Neuron (in vitro differentiated cells): ENCODE data around the gene ASXL1.

Experiments used
- H2AFZ ChIP-seq: one replicate; pipeline ENCODE4 v1.6.1; 2013; ENCODE audit warnings: low read depth, mild to moderate bottlenecking, inconsistent platforms, low read length, moderate library complexity
- H3K27me3 ChIP-seq: one replicate; pipeline ENCODE4 v1.6.1; 2013; ENCODE audit warnings: low read length; ENCODE audit not compliant: insufficient read depth
- H3K36me3 ChIP-seq: one replicate; pipeline ENCODE4 v1.6.1; 2013; ENCODE audit warnings: low read length; ENCODE audit not compliant: insufficient read depth
- H3K4me1 ChIP-seq: one replicate; pipeline ENCODE4 v1.6.1; 2013; ENCODE audit warnings: low read length; ENCODE audit not compliant: insufficient read depth
- H3K4me3 ChIP-seq: 2 replicates; pipeline ENCODE4 v1.5.1; 2013; ENCODE audit warnings: mild to moderate bottlenecking, low read length, moderate library complexity
- H3K9me3 ChIP-seq: one replicate; pipeline ENCODE4 v1.6.1; 2013; ENCODE audit warnings: low read length

ASXL1 gene

GRCh38 chr20:32411955-32412706 lies 54.0 kb downstream of the ASXL1 start:
- Histone ChIP-seq H2AFZ (no peak overlapping the region), H3K4me1 (no peaks in the 10 kb centered on the region), H3K27me3 (no peaks in the 10 kb centered on the region), H3K36me3 (peaks cover 17% of the 10 kb centered on the region), H3K9me3 (no peaks in the 10 kb centered on the region), H3K4me3 (no peak overlapping the region)

- Histone ChIP-seq H3K36me3 (peaks cover 7% of the 10 kb centered on the region), H3K4me1 (no peaks in the 10 kb centered on the region), H3K4me3 (no peak overlapping the region), H3K9me3 (no peaks in the 10 kb centered on the region), H3K27me3 (no peaks in the 10 kb centered on the region), H2AFZ (no peak overlapping the region)
Measured at GRCh38 chr20:32415494-32415893, 57.4 kb downstream of the ASXL1 start.

GRCh38 chr20:32416206-32416605 lies 58.1 kb downstream of the ASXL1 start:
- H3K4me3 ChIP-seq: no peak overlapping the region
- no peaks in the 10 kb centered on the region for H3K27me3 ChIP-seq
- H3K36me3 ChIP-seq: peaks cover 6% of the 10 kb centered on the region
- H3K9me3 ChIP-seq: no peaks in the 10 kb centered on the region
- no peak overlapping the region for H2AFZ ChIP-seq
- H3K4me1 ChIP-seq: no peaks in the 10 kb centered on the region

- Histone ChIP-seq H3K4me3 (no peak overlapping the region), H3K9me3 (no peaks in the 10 kb centered on the region)
Measured at GRCh38 chr20:32418376-32418775, 60.2 kb downstream of the ASXL1 start.

GRCh38 chr20:32421290-32421689 lies 63.2 kb downstream of the ASXL1 start:
- Histone ChIP-seq H3K27me3 (no peaks in the 10 kb centered on the region), H3K4me1 (no peaks in the 10 kb centered on the region), H3K9me3 (no peaks in the 10 kb centered on the region), H2AFZ (no peak overlapping the region), H3K4me3 (no peak overlapping the region), H3K36me3 (no peaks in the 10 kb centered on the region)

More at GRCh38 chr20:32418376-32418775, 60.2 kb downstream of the ASXL1 start:
- Histone ChIP-seq H3K4me1 (no peaks in the 10 kb centered on the region), H3K36me3 (no peaks in the 10 kb centered on the region), H3K27me3 (no peaks in the 10 kb centered on the region), H2AFZ (no peak overlapping the region)

GRCh38 chr20:32427996-32428395 lies 69.9 kb downstream of the ASXL1 start:
- H2AFZ ChIP-seq: no peak overlapping the region
- H3K9me3 ChIP-seq: no peaks in the 10 kb centered on the region
- no peak overlapping the region for H3K4me3 ChIP-seq
- no peaks in the 10 kb centered on the region for H3K27me3 ChIP-seq
- peaks cover 56% of the 10 kb centered on the region for H3K36me3 ChIP-seq
- no peaks in the 10 kb centered on the region for H3K4me1 ChIP-seq

- no peak overlapping the region for H2AFZ ChIP-seq
- H3K9me3 ChIP-seq: no peaks in the 10 kb centered on the region
- peaks cover 69% of the 10 kb centered on the region for H3K36me3 ChIP-seq
- no peak overlapping the region for H3K4me3 ChIP-seq
- no peaks in the 10 kb centered on the region for H3K27me3 ChIP-seq
- no peaks in the 10 kb centered on the region for H3K4me1 ChIP-seq
Measured at GRCh38 chr20:32429343-32429742, 71.2 kb downstream of the ASXL1 start.

- Histone ChIP-seq H3K27me3 (no peaks in the 10 kb centered on the region), H3K4me1 (no peaks in the 10 kb centered on the region), H3K36me3 (peaks cover 74% of the 10 kb centered on the region), H2AFZ (no peak overlapping the region), H3K9me3 (no peaks in the 10 kb centered on the region), H3K4me3 (no peak overlapping the region)
Measured at GRCh38 chr20:32429745-32430360, 71.7 kb downstream of the ASXL1 start.

- H3K4me3 ChIP-seq: no peak overlapping the region
- no peak overlapping the region for H2AFZ ChIP-seq
- H3K9me3 ChIP-seq: no peaks in the 10 kb centered on the region
- H3K27me3 ChIP-seq: no peaks in the 10 kb centered on the region
- H3K36me3 ChIP-seq: peaks cover 90% of the 10 kb centered on the region
- H3K4me1 ChIP-seq: no peaks in the 10 kb centered on the region
Measured at GRCh38 chr20:32431457-32431856, 73.3 kb downstream of the ASXL1 start.

- Histone ChIP-seq H3K4me1 (no peaks in the 10 kb centered on the region), H3K27me3 (no peaks in the 10 kb centered on the region), H3K36me3 (peaks cover 95% of the 10 kb centered on the region), H3K9me3 (no peaks in the 10 kb centered on the region), H2AFZ (no peak overlapping the region), H3K4me3 (no peak overlapping the region)
Measured at GRCh38 chr20:32432277-32432676, 74.1 kb downstream of the ASXL1 start.

GRCh38 chr20:32433311-32434021 lies 75.3 kb downstream of the ASXL1 start:
- no peaks in the 10 kb centered on the region for H3K4me1 ChIP-seq
- peaks cover 94% of the 10 kb centered on the region for H3K36me3 ChIP-seq
- H3K9me3 ChIP-seq: no peaks in the 10 kb centered on the region
- no peaks in the 10 kb centered on the region for H3K27me3 ChIP-seq
- H3K4me3 ChIP-seq: no peak overlapping the region
- H2AFZ ChIP-seq: no peak overlapping the region

- Histone ChIP-seq H3K4me3 (no peak overlapping the region), H3K4me1 (no peaks in the 10 kb centered on the region), H3K27me3 (no peaks in the 10 kb centered on the region), H3K9me3 (no peaks in the 10 kb centered on the region), H2AFZ (no peak overlapping the region), H3K36me3 (peaks cover 97% of the 10 kb centered on the region)
Measured at GRCh38 chr20:32434434-32434833, 76.3 kb downstream of the ASXL1 start.

- H3K36me3 ChIP-seq: peaks cover 95% of the 10 kb centered on the region
- H3K27me3 ChIP-seq: no peaks in the 10 kb centered on the region
- H2AFZ ChIP-seq: no peak overlapping the region
- H3K9me3 ChIP-seq: no peaks in the 10 kb centered on the region
- no peak overlapping the region for H3K4me3 ChIP-seq
- no peaks in the 10 kb centered on the region for H3K4me1 ChIP-seq
Measured at GRCh38 chr20:32435449-32436107, 77.4 kb downstream of the ASXL1 start.
